Right lobe of liver (tissue), 4 donors: ENCODE data around the gene POC1A.

Source experiments
- CTCF ChIP-seq, 4 donors: fragments of 200-600 bp in 3 of 4; fragments of 450-650 bp in 1 of 4; IDR thresholded peaks; one replicate each; pipeline versions ENCODE4 v1.5.1 to v1.8.0; 2016 to 2022; ENCODE audit warnings: antibody characterized with exemption in 4 of 4, mild to moderate bottlenecking in 2 of 4
- POLR2A ChIP-seq: fragments of 450-650 bp; IDR thresholded peaks from one replicate; pipeline ENCODE4 v1.6.1; 2017; ENCODE audit warnings: antibody characterized with exemption, mild to moderate bottlenecking
- donor health status: DM: no; HTN: no; CAD: no.
- donor health status: DM: no; HTN: no; CAD: no.
- donor health status: DM: no; HTN: yes; CAD: no.

DNA sequence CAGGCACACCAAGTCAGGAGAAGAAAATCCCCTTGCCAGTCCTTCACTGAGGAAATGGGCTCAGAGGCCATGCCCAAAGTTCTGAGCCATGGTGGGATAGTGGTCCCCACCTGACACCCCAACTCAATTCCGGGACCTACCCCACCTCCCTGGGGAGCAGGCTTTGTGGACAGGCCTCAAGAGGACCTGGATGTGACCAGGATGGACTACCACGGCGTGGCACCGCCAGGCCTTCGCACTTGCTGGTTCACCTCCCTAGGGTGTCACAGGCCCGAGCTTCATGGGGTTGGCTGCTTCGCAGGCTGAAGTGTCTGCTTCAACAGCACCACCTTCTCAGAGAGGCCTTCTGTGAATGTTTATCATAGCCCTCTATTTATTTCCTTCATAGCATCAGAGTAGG lies 31.7 kb downstream of the POC1A start:
- TF ChIP-seq POLR2A (no peak), CTCF (IDR thresholded peaks at IDR 0.05) (no peak)
